ENCODE measurements around the gene CLCN2.

CLCN2 gene

GRCh38 chr3:184357248-184358123 lies 3.9 kb downstream of the CLCN2 start:
- DNase-seq (ENCODE audit: low spot score in 2 of 2): no peak
- no peak for ATAC-seq
- peaks cover 22% of the 10 kb centered on the region for H3K4me1 Mint-ChIP-seq
- H3K9me3 Mint-ChIP-seq: no peaks in the 10 kb centered on the region
- H3K27ac Mint-ChIP-seq: no peak overlapping the region
- no peak overlapping the region for H3K4me3 Mint-ChIP-seq
- peaks cover 7% of the 10 kb centered on the region for H3K36me3 Mint-ChIP-seq

- ATAC-seq (no peak), DNase-seq (ENCODE audit: low spot score in 2 of 2) (no peak)
- H3K4me3 Mint-ChIP-seq: no peak overlapping the region
- no peaks in the 10 kb centered on the region for H3K9me3 Mint-ChIP-seq
- H3K27ac Mint-ChIP-seq: peak overlapping the region; percentile 23
- H3K4me1 Mint-ChIP-seq: peaks cover 16% of the 10 kb centered on the region
- H3K36me3 Mint-ChIP-seq: no peaks in the 10 kb centered on the region
Measured at GRCh38 chr3:184355261-184356040, 6.0 kb downstream of the CLCN2 start.

- Mint-ChIP-seq H3K36me3 (no peaks in the 10 kb centered on the region), H3K27ac (no peak overlapping the region), H3K4me1 (peaks cover 9% of the 10 kb centered on the region), H3K4me3 (peak overlapping the region; percentile 51), H3K9me3 (no peaks in the 10 kb centered on the region)
- ATAC-seq (no peak), DNase-seq (ENCODE audit: low spot score in 2 of 2) (no peak)
Measured at GRCh38 chr3:184354754-184355153, 6.7 kb downstream of the CLCN2 start.

- ATAC-seq: peak; percentile 94
- DNase-seq (ENCODE audit: low spot score in 2 of 2): peak; percentile 56 to 83
- peaks cover 7% of the 10 kb centered on the region for H3K4me1 Mint-ChIP-seq
- H3K4me3 Mint-ChIP-seq: peak overlapping the region; percentile 51
- peak overlapping the region; percentile 74 for H3K27ac Mint-ChIP-seq
- no peaks in the 10 kb centered on the region for H3K36me3 Mint-ChIP-seq
- H3K9me3 Mint-ChIP-seq: no peaks in the 10 kb centered on the region
Measured at GRCh38 chr3:184354121-184354728, 7.2 kb downstream of the CLCN2 start.

GRCh38 chr3:184353546-184353941 lies 7.9 kb downstream of the CLCN2 start:
- H3K9me3 Mint-ChIP-seq: no peaks in the 10 kb centered on the region
- H3K27ac Mint-ChIP-seq: peak overlapping the region; percentile 74
- H3K4me3 Mint-ChIP-seq: peak overlapping the region; percentile 51
- H3K36me3 Mint-ChIP-seq: no peaks in the 10 kb centered on the region
- peaks cover 7% of the 10 kb centered on the region for H3K4me1 Mint-ChIP-seq
- no peak for DNase-seq (ENCODE audit: low spot score in 2 of 2)
- ATAC-seq: no peak

- ATAC-seq (no peak), DNase-seq (ENCODE audit: low spot score in 2 of 2) (no peak)
- Mint-ChIP-seq H3K27ac (peak overlapping the region; percentile 78), H3K4me3 (no peak overlapping the region), H3K4me1 (peaks cover 7% of the 10 kb centered on the region), H3K36me3 (no peaks in the 10 kb centered on the region), H3K9me3 (no peaks in the 10 kb centered on the region)
Measured at GRCh38 chr3:184352897-184353545, 8.4 kb downstream of the CLCN2 start.

GRCh38 chr3:184352149-184352785 lies 9.1 kb downstream of the CLCN2 start:
- Mint-ChIP-seq H3K27ac (peak overlapping the region; percentile 78), H3K4me3 (no peak overlapping the region), H3K4me1 (peaks cover 7% of the 10 kb centered on the region), H3K9me3 (no peaks in the 10 kb centered on the region), H3K36me3 (no peaks in the 10 kb centered on the region)
- ATAC-seq: no peak
- no peak for DNase-seq (ENCODE audit: low spot score in 2 of 2)

- H3K36me3 Mint-ChIP-seq: no peaks in the 10 kb centered on the region
- ATAC-seq (no peak), DNase-seq (ENCODE audit: low spot score in 2 of 2) (no peak)
- peaks cover 7% of the 10 kb centered on the region for H3K4me1 Mint-ChIP-seq
- peak overlapping the region; percentile 78 for H3K27ac Mint-ChIP-seq
- no peaks in the 10 kb centered on the region for H3K9me3 Mint-ChIP-seq
- H3K4me3 Mint-ChIP-seq: no peak overlapping the region
Measured at GRCh38 chr3:184351511-184352148, 9.8 kb downstream of the CLCN2 start.

- peaks cover 9% of the 10 kb centered on the region for H3K4me1 Mint-ChIP-seq
- DNase-seq (ENCODE audit: low spot score in 2 of 2): no peak
- H3K36me3 Mint-ChIP-seq: no peaks in the 10 kb centered on the region
Measured at GRCh38 chr3:184350618-184351017, 10.8 kb downstream of the CLCN2 start.

GRCh38 chr3:184349563-184350470 lies 11.6 kb downstream of the CLCN2 start:
- DNase-seq (ENCODE audit: low spot score in 2 of 2) (no peak), ATAC-seq (no peak)
- H3K27ac Mint-ChIP-seq: no peak overlapping the region
- no peak overlapping the region for H3K4me3 Mint-ChIP-seq
- H3K9me3 Mint-ChIP-seq: no peaks in the 10 kb centered on the region
- H3K4me1 Mint-ChIP-seq: peaks cover 6% of the 10 kb centered on the region
- no peaks in the 10 kb centered on the region for H3K36me3 Mint-ChIP-seq

More at GRCh38 chr3:184350618-184351017, 10.8 kb downstream of the CLCN2 start:
- Mint-ChIP-seq H3K4me3 (no peak overlapping the region), H3K27ac (no peak overlapping the region), H3K9me3 (no peaks in the 10 kb centered on the region)
- ATAC-seq: no peak

- H3K4me3 Mint-ChIP-seq: no peak overlapping the region
- no peak overlapping the region for H3K27ac Mint-ChIP-seq
- no peaks in the 10 kb centered on the region for H3K9me3 Mint-ChIP-seq
- no peak for DNase-seq (ENCODE audit: low spot score in 2 of 2)
- peaks cover 6% of the 10 kb centered on the region for H3K4me1 Mint-ChIP-seq
- H3K36me3 Mint-ChIP-seq: no peaks in the 10 kb centered on the region
- no peak for ATAC-seq
Measured at GRCh38 chr3:184348057-184348382, 13.4 kb downstream of the CLCN2 start.

GRCh38 chr3:184347321-184348056 lies 13.9 kb downstream of the CLCN2 start:
- no peak overlapping the region for H3K27ac Mint-ChIP-seq
- ATAC-seq (no peak), DNase-seq (ENCODE audit: low spot score in 2 of 2) (no peak)
- H3K4me1 Mint-ChIP-seq: peaks cover 6% of the 10 kb centered on the region
- H3K9me3 Mint-ChIP-seq: no peaks in the 10 kb centered on the region
- H3K4me3 Mint-ChIP-seq: no peak overlapping the region
- peaks cover 4% of the 10 kb centered on the region for H3K36me3 Mint-ChIP-seq

GRCh38 chr3:184346480-184347190 lies 14.8 kb downstream of the CLCN2 start:
- no peak overlapping the region for H3K27ac Mint-ChIP-seq
- ATAC-seq: no peak
- no peaks in the 10 kb centered on the region for H3K9me3 Mint-ChIP-seq

More at GRCh38 chr3:184346480-184347190, 14.8 kb downstream of the CLCN2 start:
- no peak overlapping the region for H3K4me3 Mint-ChIP-seq
- peaks cover 6% of the 10 kb centered on the region for H3K4me1 Mint-ChIP-seq
- peaks cover 6% of the 10 kb centered on the region for H3K36me3 Mint-ChIP-seq
- no peak for DNase-seq (ENCODE audit: low spot score in 2 of 2)

Measured in stimulated activated effector memory CD8-positive, alpha-beta T cell treated with anti-CD3 and anti-CD28 coated beads, Interleukin-12 subunit alpha, Interleukin-12 subunit beta, amount 100 ng/mL, for 72 hours (primary cell).